MM.1S (cell line): ENCODE measurements around the gene SNX15.

Experiments used
- DNase-seq: peaks from one replicate; pipeline ENCODE4 v3.0.0-alpha.2; 2015
- H2AFZ ChIP-seq: fragments of 300-600 bp; sonication (generic); 2 replicates; pipeline ENCODE4 v1.6.0; 2016; ENCODE audit warnings: antibody characterized with exemption, low read length
- H3F3A ChIP-seq: fragments of 300-600 bp; sonication (generic); 2 replicates; pipeline ENCODE4 v1.6.1; 2016; ENCODE audit warnings: mild to moderate bottlenecking, antibody characterized with exemption, low read length, moderate library complexity, mixed read lengths; ENCODE audit not compliant: insufficient read depth
- H3K27ac ChIP-seq: fragments of 300-600 bp; sonication (generic); 2 replicates; pipeline ENCODE4 v1.5.1; 2016; ENCODE audit warnings: mild to moderate bottlenecking, low read length
- H3K27me3 ChIP-seq: fragments of 300-600 bp; sonication (generic); replicated peaks from 2 replicates; pipeline ENCODE4 v1.6.0; 2016; ENCODE audit warnings: low read length; ENCODE audit not compliant: insufficient read depth
- H3K36me3 ChIP-seq: fragments of 300-600 bp; sonication (generic); replicated peaks from 2 replicates; pipeline ENCODE4 v1.6.1; 2016; ENCODE audit warnings: mild to moderate bottlenecking, low read length, mixed read lengths; ENCODE audit not compliant: insufficient read depth
- H3K4me1 ChIP-seq: fragments of 300-600 bp; sonication (generic); 2 replicates; pipeline ENCODE4 v1.6.1; 2016; ENCODE audit warnings: low read length, mixed read lengths
- H3K4me2 ChIP-seq: fragments of 300-600 bp; sonication (generic); 2 replicates; pipeline ENCODE4 v1.6.0; 2016; ENCODE audit warnings: low read depth, low read length
- H3K4me3 ChIP-seq: fragments of 300-600 bp; sonication (generic); 2 replicates; pipeline ENCODE4 v1.5.1; 2016; ENCODE audit warnings: low read length, mixed read lengths
- H3K79me2 ChIP-seq: fragments of 300-600 bp; sonication (generic); 2 replicates; pipeline ENCODE4 v1.6.1; 2016; ENCODE audit warnings: mixed run types, low read length, mixed read lengths
- H3K9ac ChIP-seq: fragments of 300-600 bp; sonication (generic); 2 replicates; pipeline ENCODE4 v1.6.1; 2016; ENCODE audit warnings: low read length, mixed read lengths
- H3K9me2 ChIP-seq: fragments of 300-600 bp; sonication (generic); replicated peaks from 2 replicates; pipeline ENCODE4 v1.6.1; 2016; ENCODE audit warnings: mild to moderate bottlenecking, low read length, mixed read lengths; ENCODE audit not compliant: insufficient read depth
- H3K9me3 ChIP-seq: fragments of 300-600 bp; sonication (generic); replicated peaks from 2 replicates; pipeline ENCODE4 v1.6.1; 2016; ENCODE audit warnings: mild to moderate bottlenecking, low read length, mixed read lengths; ENCODE audit not compliant: insufficient read depth
- H4K20me1 ChIP-seq: fragments of 300-600 bp; sonication (generic); 2 replicates; pipeline ENCODE4 v1.6.1; 2016; ENCODE audit warnings: mild to moderate bottlenecking, low read length, moderate library complexity, mixed read lengths; ENCODE audit not compliant: insufficient read depth
- CTCF ChIP-seq: fragments of 300-600 bp; sonication (generic); IDR thresholded peaks from 2 replicates; pipeline ENCODE4 v1.5.1; 2016; ENCODE audit warnings: antibody characterized with exemption, low read length, mixed read lengths
- EZH2 ChIP-seq: fragments of 300-600 bp; sonication (generic); optimal IDR thresholded peaks from 2 replicates; pipeline ENCODE3; 2017; ENCODE audit warnings: low read depth, mild to moderate bottlenecking, antibody characterized with exemption, low read length, mixed read lengths
- EZH2phosphoT487 ChIP-seq: fragments of 300-600 bp; sonication (generic); IDR thresholded peaks from 2 replicates; pipeline ENCODE4 v1.6.1; 2018; ENCODE audit warnings: antibody characterized with exemption, low read length

SNX15 gene

DNA sequence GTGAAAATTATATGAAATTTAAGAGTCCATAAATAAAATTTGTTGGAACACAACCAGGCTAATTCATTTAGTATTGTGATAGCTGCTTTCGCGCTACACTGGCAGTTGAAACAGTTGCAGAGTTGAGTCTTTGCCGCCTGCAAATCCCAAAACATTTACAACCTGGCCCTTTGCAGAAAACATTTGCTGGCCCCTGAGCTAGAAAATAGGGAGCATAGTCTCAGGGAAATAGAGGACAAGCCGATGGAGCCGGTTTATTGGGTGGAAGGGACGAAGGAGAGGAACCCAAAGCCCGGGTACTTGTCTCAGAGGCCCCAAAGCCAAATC is 13.2 kb downstream of the SNX15 start:
- Histone ChIP-seq H3F3A (peaks cover 9% of the 10 kb centered on the region), H2AFZ (peak overlapping the region; percentile 59), H3K4me1 (peaks cover 13% of the 10 kb centered on the region), H3K9ac (peak overlapping the region; percentile 82), H3K4me3 (peak overlapping the region; percentile 76), H3K27ac (peak overlapping the region; percentile 94), H3K79me2 (peaks cover 39% of the 10 kb centered on the region), H3K27me3 (no peaks in the 10 kb centered on the region), H3K36me3 (no peaks in the 10 kb centered on the region), H3K4me2 (peak overlapping the region; percentile 64), H4K20me1 (no peaks in the 10 kb centered on the region), H3K9me2 (no peaks in the 10 kb centered on the region), H3K9me3 (no peaks in the 10 kb centered on the region)
- TF ChIP-seq CTCF, result no peak
- no peak for TF ChIP-seq EZH2
- TF ChIP-seq EZH2phosphoT487, result no peak
- DNase-seq, result no peak

GRCh38 chr11:65040847-65041622 is 13.8 kb downstream of the SNX15 start, which contains the start of gene SAC3D1:
TSS of gene SAC3D1 (plus strand) at chr11:65041210. CDS start at chr11:65041293, 83 bp downstream.
- H3K9me3 ChIP-seq, result no peaks in the 10 kb centered on the region
- H3K4me3 ChIP-seq, result peak within 1 kb of the TSS; percentile 76
- peak within 1 kb of the TSS; percentile 59 for H2AFZ ChIP-seq
- H3K36me3 ChIP-seq, result no peaks in the 10 kb centered on the region
- H3K9ac ChIP-seq, result peak within 1 kb of the TSS; percentile 82
- peaks cover 42% of the 10 kb centered on the region for H3K79me2 ChIP-seq
- peak within 1 kb of the TSS; percentile 64 for H3K4me2 ChIP-seq
- H3K27ac ChIP-seq, result peak within 1 kb of the TSS; percentile 94
- H3K4me1 ChIP-seq, result peaks cover 13% of the 10 kb centered on the region
- H3K9me2 ChIP-seq, result no peaks in the 10 kb centered on the region
- peaks cover 9% of the 10 kb centered on the region for H3F3A ChIP-seq
- no peak for TF ChIP-seq EZH2
- no peak for TF ChIP-seq EZH2phosphoT487
- TF ChIP-seq CTCF, result no peak
- no peaks in the 10 kb centered on the region for H3K27me3 ChIP-seq
- H4K20me1 ChIP-seq, result no peaks in the 10 kb centered on the region
- DNase-seq, result peak; percentile 95

DNA sequence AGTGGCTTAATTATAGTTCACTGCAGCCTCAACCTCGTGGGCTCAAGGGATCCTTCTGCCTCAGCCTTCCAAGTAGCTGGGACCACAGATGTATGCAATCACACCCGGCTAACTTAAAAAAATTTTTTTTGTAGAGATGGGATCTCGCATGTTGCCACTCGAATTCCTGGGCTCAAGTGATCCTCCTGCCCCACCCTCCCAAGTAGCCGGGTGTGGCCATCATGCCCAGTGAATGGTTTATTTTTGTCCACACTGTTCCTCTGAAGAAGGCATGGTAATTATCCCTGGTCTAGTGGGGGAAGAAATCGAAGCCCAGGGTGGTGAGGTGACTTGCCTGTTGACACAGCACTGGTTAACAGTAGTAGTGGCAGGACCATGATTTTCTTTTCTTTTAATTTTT is 15.7 kb downstream of the SNX15 start:
- H3K4me2 ChIP-seq, result no peak overlapping the region
- H2AFZ ChIP-seq, result no peak overlapping the region
- peaks cover 13% of the 10 kb centered on the region for H3K4me1 ChIP-seq
- H3K9me2 ChIP-seq, result no peaks in the 10 kb centered on the region
- TF ChIP-seq EZH2phosphoT487 (no peak), EZH2 (no peak), CTCF (no peak)
- peaks cover 12% of the 10 kb centered on the region for H3F3A ChIP-seq
- H3K27ac ChIP-seq, result no peak overlapping the region
- H3K36me3 ChIP-seq, result no peaks in the 10 kb centered on the region
- peaks cover 42% of the 10 kb centered on the region for H3K79me2 ChIP-seq
- H3K4me3 ChIP-seq, result 0 out of 2 replicates have a peak overlapping the region, but pooled peaks have one; percentile 76
- H3K27me3 ChIP-seq, result no peaks in the 10 kb centered on the region
- no peaks in the 10 kb centered on the region for H3K9me3 ChIP-seq
- H4K20me1 ChIP-seq, result no peaks in the 10 kb centered on the region
- DNase-seq, result no peak
- no peak overlapping the region for H3K9ac ChIP-seq
